HepG2 (cell line): ENCODE data around the gene SCML1. TPM values are rescaled to one million over a fixed set of nuclear protein-coding genes. Genes with fewer than 3 reads are reported as not detected.

Experiments used
- AGO2 ChIP-seq: fragments of 200-400 bp; formaldehyde crosslinking; optimal IDR thresholded peaks from 2 replicates; pipeline ENCODE3; 2017; ENCODE audit warnings: mild to moderate bottlenecking, low read depth, low read length, moderate library complexity
- GRHL1 ChIP-seq: sonication (generic); formaldehyde crosslinking; conservative IDR thresholded peaks from 2 replicates; pipeline ENCODE4 v1.8.0; 2022; ENCODE audit warnings: missing genetic modification reagents
- HNF1A ChIP-seq, 2 experiments: sonication (generic) in 1 of 2; formaldehyde crosslinking in 1 of 2; IDR thresholded peaks; 2 replicates each; pipeline versions ENCODE4 v1.4.0 to v1.6.1; 2016 to 2020; ENCODE audit warnings: borderline replicate concordance in 1 of 2, low read depth in 1 of 2, mild to moderate bottlenecking in 1 of 2, missing genetic modification reagents in 1 of 2
- RBFOX2 ChIP-seq: fragments of 200-400 bp; formaldehyde crosslinking; IDR thresholded peaks from 2 replicates; pipeline ENCODE4 v1.6.1; 2017; ENCODE audit warnings: low read depth, mild to moderate bottlenecking, low read length
- THAP9 ChIP-seq: sonication (generic); formaldehyde crosslinking; IDR thresholded peaks from 2 replicates; pipeline ENCODE4; 2020; ENCODE audit warnings: missing genetic modification reagents, mild to moderate bottlenecking, borderline replicate concordance
- ZNF460 ChIP-seq: sonication (generic); formaldehyde crosslinking; IDR thresholded peaks from 2 replicates; pipeline ENCODE4 v1.5.1; 2020; ENCODE audit warnings: missing genetic modification reagents, mild to moderate bottlenecking, borderline replicate concordance
- ZNF777 ChIP-seq: sonication (generic); formaldehyde crosslinking; IDR thresholded peaks from 2 replicates; pipeline ENCODE4 v1.4.0; 2020; ENCODE audit warnings: missing genetic modification reagents
- polyA plus RNA-seq, 8 experiments: library from polyadenylated mRNA; depleted of rRNA in 3 of 8; stranded (reverse) in 7 of 8; unstranded in 1 of 8; fragments of >200 nt; fragmentation: Illumina TruSeq in 4 of 8; extraction: Trizol in 4 of 8; gene quantifications; 2 replicates each; pipeline versions ENCODE4 v1.2.1 to v1.2.3, GENCODE V29; 2011 to 2016; ENCODE audit warnings: low read depth in 4 of 8, missing spikeins in 1 of 8, mixed read lengths in 1 of 8; ENCODE audit not compliant: insufficient read depth in 1 of 8
- total RNA-seq, 5 experiments: library from RNA; depleted of rRNA; stranded (reverse); fragments of >200 nt; fragmentation: Illumina TruSeq; extraction: Trizol; gene quantifications; 2 replicates each; pipeline ENCODE4 v1.2.3, GENCODE V29; 2016; ENCODE audit warnings: low read depth in 1 of 5

Gene SCML1
- total and polyA plus RNA-seq, 2 of the 13 experiments (the other 11 are each of a cell fraction or from before 2014, with no cell fraction given): 24.2 to 129 TPM

- TF ChIP-seq HNF1A (IDR thresholded peaks at IDR 0.05; ENCODE audit: low read depth): no peak
- TF ChIP-seq HNF1A (CRISPR knock-in tag; IDR thresholded peaks at IDR 0.05; ENCODE audit: borderline replicate concordance): 0 out of 2 replicates have a peak, but pooled peaks have one; percentile 18
- TF ChIP-seq THAP9 (CRISPR knock-in tag): no peak
- TF ChIP-seq RBFOX2: peak; percentile 67; the same call in 1 of the 2 replicates
- 0 out of 2 replicates have a peak, but pooled peaks have one; percentile 32 for TF ChIP-seq ZNF777 (CRISPR knock-in tag)
- no peak for TF ChIP-seq GRHL1 (CRISPR knock-in tag)
- TF ChIP-seq AGO2: peak; percentile 41
- TF ChIP-seq ZNF460 (CRISPR knock-in tag): no peak
Observed at GRCh38 chrX:17737986-17738713, 857 bp downstream of the SCML1 start (continued).
